H1 (cell line): Measurements from ENCODE around the gene RNF146. TPM values are rescaled to one million over a fixed set of nuclear protein-coding genes. Genes with fewer than 3 reads are reported as not detected.

ENCODE experiments used
- CTCF ChIA-PET: fragments of 300-600 bp; sonication (Branson Sonifier 250); formaldehyde crosslinking; loops from one replicate; lab custom pipeline; 2021; ENCODE audit not compliant: partially characterized antibody; lab: Charles Lee
- POLR2A ChIA-PET: fragments of 300-600 bp; sonication (Branson Sonifier 250); formaldehyde crosslinking; loops from one replicate; lab custom pipeline; 2021; ENCODE audit warnings: inconsistent platforms; ENCODE audit not compliant: partially characterized antibody; lab: Charles Lee
- DNase-seq, 2 experiments: peaks; one replicate each; pipeline versions ENCODE4 v3.0.0 to v3.0.0-alpha.2; 2010 to 2022; ENCODE audit warnings: low spot score in 2 of 2, low read depth in 1 of 2, mixed read lengths in 1 of 2
- FAIRE-seq: peaks from 2 replicates; lab custom pipeline; 2011; peaks lifted over from hg19 to GRCh38; lab: Jason Lieb, UNC
- H2AFZ ChIP-seq: 2 replicates; pipeline ENCODE4 v1.8.1; 2012; ENCODE audit warnings: low read length, inconsistent platforms
- H2AK5ac ChIP-seq: 2 replicates; pipeline ENCODE4 v1.6.1; 2013; ENCODE audit warnings: low read depth, low read length
- H2BK120ac ChIP-seq: replicated peaks from 2 replicates; pipeline ENCODE3; 2013; ENCODE audit warnings: low read depth, low read length, inconsistent platforms
- H2BK12ac ChIP-seq: 2 replicates; pipeline ENCODE4 v1.6.1; 2013; ENCODE audit warnings: low read depth, low read length
- H2BK15ac ChIP-seq: 2 replicates; pipeline ENCODE4 v1.6.1; 2013; ENCODE audit warnings: low read length
- H2BK20ac ChIP-seq: 2 replicates; pipeline ENCODE4 v1.6.1; 2013; ENCODE audit warnings: low read length
- H2BK5ac ChIP-seq: 2 replicates; pipeline ENCODE4 v1.6.1; 2013; ENCODE audit warnings: low read depth, low read length
- H3K14ac ChIP-seq: 2 replicates; pipeline ENCODE4 v1.6.1; 2013; ENCODE audit warnings: inconsistent platforms; ENCODE audit not compliant: insufficient read length
- H3K18ac ChIP-seq: 2 replicates; pipeline ENCODE4 v1.6.1; 2013; ENCODE audit warnings: low read length; ENCODE audit errors: extremely low read depth
- H3K23ac ChIP-seq: 2 replicates; pipeline ENCODE4 v1.6.1; 2013; ENCODE audit warnings: inconsistent platforms; ENCODE audit not compliant: insufficient read length
- H3K23me2 ChIP-seq: 2 replicates; pipeline ENCODE4 v1.6.1; 2013; ENCODE audit warnings: low read depth, low read length
- H3K27ac ChIP-seq: 2 replicates; pipeline ENCODE4 v1.6.1; 2011; ENCODE audit warnings: low read depth, low read length, inconsistent platforms
- H3K27me3 ChIP-seq, 4 experiments: replicated peaks in 1 of 4; 1 replicate in 1 of 4; 2 replicates in 3 of 4; pipeline versions ENCODE4 v1.6.1 to v1.8.1; 2011 to 2013; ENCODE audit warnings: low read length in 3 of 4, mild to moderate bottlenecking in 3 of 4, inconsistent platforms in 2 of 4, mixed read lengths in 2 of 4, moderate library complexity in 1 of 4; ENCODE audit not compliant: control insufficient read depth in 3 of 4, insufficient read depth in 3 of 4; ENCODE audit errors: extremely low read depth in 1 of 4
- H3K36me3 ChIP-seq, 4 experiments: 2 replicates each; pipeline versions ENCODE4 v1.6.1 to v1.8.1; 2011 to 2013; ENCODE audit warnings: mild to moderate bottlenecking in 4 of 4, low read length in 3 of 4, moderate library complexity in 2 of 4, control low read depth in 1 of 4, inconsistent platforms in 1 of 4; ENCODE audit not compliant: insufficient read depth in 4 of 4, control insufficient read depth in 2 of 4
- H3K4ac ChIP-seq: replicated peaks from 2 replicates; pipeline ENCODE3; 2013; ENCODE audit warnings: low read length, low read depth, mixed read lengths, inconsistent platforms; ENCODE audit not compliant: insufficient read length
- H3K4me1 ChIP-seq, 4 experiments: replicated peaks in 1 of 4; 1 replicate in 1 of 4; 2 replicates in 3 of 4; pipeline versions ENCODE4 v1.6.1 to v1.8.1; 2011 to 2013; ENCODE audit warnings: low read length in 3 of 4, inconsistent platforms in 2 of 4, mixed read lengths in 1 of 4; ENCODE audit not compliant: insufficient read depth in 4 of 4, control insufficient read depth in 3 of 4
- H3K4me2 ChIP-seq, 2 experiments: 2 replicates each; pipeline versions ENCODE4 v1.6.1 to v1.8.1; 2011 to 2013; ENCODE audit warnings: low read depth in 2 of 2, low read length in 2 of 2, control low read depth in 1 of 2, inconsistent platforms in 1 of 2, mild to moderate bottlenecking in 1 of 2; ENCODE audit not compliant: insufficient read depth in 1 of 2
- H3K4me3 ChIP-seq, 4 experiments: fragments of 200-600, 300-600 bp in 1 of 4; sonication (generic), shearing (Covaris generic), sonication (Bioruptor Twin) in 1 of 4; 2 replicates each; pipeline versions ENCODE4 v1.5.1 to v1.8.1; 2011 to 2016; ENCODE audit warnings: low read length in 4 of 4, low read depth in 3 of 4, control low read depth in 2 of 4, inconsistent platforms in 2 of 4, mild to moderate bottlenecking in 2 of 4, mixed read lengths in 1 of 4, moderate library complexity in 1 of 4; ENCODE audit not compliant: insufficient read depth in 2 of 4; ENCODE audit errors: extremely low read depth in 1 of 4
- H3K56ac ChIP-seq: replicated peaks from 2 replicates; pipeline ENCODE3; 2013; ENCODE audit warnings: low read depth, mild to moderate bottlenecking, mixed read lengths, low read length, inconsistent platforms; ENCODE audit not compliant: insufficient read length
- H3K79me1 ChIP-seq: 2 replicates; pipeline ENCODE4 v1.6.1; 2013; ENCODE audit warnings: low read depth, low read length, control low read depth
- H3K79me2 ChIP-seq, 2 experiments: 2 replicates each; pipeline versions ENCODE4 v1.6.1 to v1.8.1; 2012 to 2013; ENCODE audit warnings: low read length in 2 of 2, mild to moderate bottlenecking in 2 of 2, inconsistent platforms in 1 of 2; ENCODE audit not compliant: insufficient read depth in 2 of 2, control insufficient read depth in 1 of 2
- H3K9ac ChIP-seq, 4 experiments: replicated peaks in 1 of 4; 1 replicate in 1 of 4; 2 replicates in 3 of 4; pipeline versions ENCODE4 v1.6.1 to v1.8.1; 2011 to 2013; ENCODE audit warnings: low read depth in 3 of 4, low read length in 3 of 4, control low read depth in 2 of 4, mild to moderate bottlenecking in 2 of 4, moderate library complexity in 2 of 4, inconsistent platforms in 1 of 4; ENCODE audit errors: extremely low read depth in 1 of 4
- H3K9me3 ChIP-seq, 2 experiments: 2 replicates each; pipeline versions ENCODE4 v1.6.1 to v1.8.1; 2012 to 2013; ENCODE audit warnings: mild to moderate bottlenecking in 2 of 2, moderate library complexity in 2 of 2, control low read depth in 1 of 2, inconsistent platforms in 1 of 2, low read depth in 1 of 2, low read length in 1 of 2, mixed read lengths in 1 of 2; ENCODE audit not compliant: insufficient read depth in 2 of 2
- H4K20me1 ChIP-seq, 2 experiments: replicated peaks in 1 of 2; 2 replicates each; pipeline versions ENCODE3 to v1.8.1; 2011 to 2013; ENCODE audit warnings: inconsistent platforms in 2 of 2, low read length in 2 of 2, mild to moderate bottlenecking in 1 of 2; ENCODE audit not compliant: insufficient read depth in 2 of 2, control insufficient read depth in 1 of 2
- H4K5ac ChIP-seq: 2 replicates; pipeline ENCODE4 v1.6.1; 2013; ENCODE audit warnings: low read length, low read depth, mixed read lengths, inconsistent platforms; ENCODE audit not compliant: insufficient read length
- H4K8ac ChIP-seq: 2 replicates; pipeline ENCODE4 v1.8.0; 2013; ENCODE audit warnings: mild to moderate bottlenecking, moderate library complexity, low read length, inconsistent platforms; ENCODE audit not compliant: insufficient read depth; ENCODE audit errors: extremely low read depth
- H4K91ac ChIP-seq: replicated peaks from 2 replicates; pipeline ENCODE3; 2013; ENCODE audit warnings: low read length, mixed read lengths, inconsistent platforms; ENCODE audit not compliant: insufficient read length
- KDM4A ChIP-seq: IDR thresholded peaks from one replicate; pipeline ENCODE4 v1.7.1; 2012; ENCODE audit warnings: low read depth, mild to moderate bottlenecking, moderate library complexity, low read length, inconsistent platforms; ENCODE audit not compliant: severe bottlenecking
- WGBS, 2 experiments: shearing (Covaris generic) in 1 of 2; methylation state at CpG; one replicate each; pipeline versions ENCODE4 v1.1.6 to v1.1.7; 2013 to 2015; ENCODE audit warnings: low lambda C conversion rate in 2 of 2, mixed read lengths in 2 of 2, inconsistent platforms in 1 of 2, low coverage in 1 of 2, missing lambda C conversion rate in 1 of 2; ENCODE audit not compliant: insufficient replicate concordance in 2 of 2, insufficient coverage in 1 of 2, insufficient read length in 1 of 2; ENCODE audit errors: extremely low coverage in 1 of 2, missing lambda C conversion rate in 1 of 2; 5-methylcytosine and 5-hydroxymethylcytosine counted together
- polyA plus RNA-seq, 7 experiments: library from polyadenylated mRNA; depleted of rRNA in 3 of 7; stranded (reverse) in 5 of 7; unstranded in 2 of 7; fragments of >200 nt in 5 of 7; fragments of 200-250 nt in 2 of 7; gene quantifications; 1 replicate in 5 of 7; 2 replicates in 1 of 7; 4 replicates in 1 of 7; pipeline versions ENCODE4 v1.2.1 to v1.2.3, GENCODE V29; 2011 to 2013; ENCODE audit warnings: missing spikeins in 2 of 7, mixed read lengths in 2 of 7
- total RNA-seq: library from RNA; stranded (reverse); fragmentation: NEBNext Ultra II Directional; extraction: Animal tissue kit (Norgen Biotek cat#: 25700); gene quantifications from 2 replicates; pipeline ENCODE4 v1.2.1, GENCODE V29; 2021

Gene RNF146
- total and polyA plus RNA-seq, 2 of the 8 experiments (the other 6 are each of a cell fraction or from before 2014, with no cell fraction given), result 16.1 to 30.8 TPM

- Histone ChIP-seq H2BK15ac (no peak overlapping the region), H4K8ac (no peak overlapping the region), H2AK5ac (no peak overlapping the region), H3K4me3 (no peak overlapping the region), H3K4me1 (peaks cover 0 to 4% (median 1%) of the 10 kb centered on the region in 4 experiments; a peak in 3 of 7 replicates), H2BK5ac (no peak overlapping the region), H3K56ac (no peak overlapping the region), H2BK120ac (no peak overlapping the region)
- no peak for FAIRE-seq
- no peak for TF ChIP-seq KDM4A
- TF ChIP-seq, all 59 proteins: peak for 0
- no peaks in the 10 kb centered on the region for H3K23me2 ChIP-seq
- no peak overlapping the region for H3K14ac ChIP-seq
- H3K4ac ChIP-seq, result no peak overlapping the region
- no peak overlapping the region for H2BK20ac ChIP-seq
- peaks cover 0 to 3% of the 10 kb centered on the region in 2 experiments; a peak in 1 of 4 replicates for H3K79me2 ChIP-seq
- H3K27me3 ChIP-seq, result no peaks in the 10 kb centered on the region
- no peak overlapping the region for H3K23ac ChIP-seq
- DNase-seq, result no peak
- H4K91ac ChIP-seq, result no peak overlapping the region
- H4K5ac ChIP-seq, result no peak overlapping the region
- H3K27ac ChIP-seq, result no peak overlapping the region
- POLR2A ChIA-PET, result interaction anchor here (0.8 to 2.1 kb wide), 4 partner anchors 10 to 35 kb away, joined by 3 to 6 read pairs (median 3); partner anchors contain the start of gene RNF146
- CTCF ChIA-PET, result interaction anchor here (0.6 to 3.5 kb wide), 12 partner anchors 9 to 662 kb away, joined by 3 to 17 read pairs (median 4); no protein-coding TSS in a partner anchor
- H2BK12ac ChIP-seq, result no peak overlapping the region
- no peak overlapping the region for H3K4me2 ChIP-seq
- H4K20me1 ChIP-seq, result peaks cover 0 to 3% of the 10 kb centered on the region in 2 experiments
- H3K9me3 ChIP-seq, result no peaks in the 10 kb centered on the region
- H3K36me3 ChIP-seq, result no peaks in the 10 kb centered on the region; a peak in 1 of 8 replicates
- no peak overlapping the region for H3K9ac ChIP-seq
- H3K79me1 ChIP-seq, result no peaks in the 10 kb centered on the region
- H3K18ac ChIP-seq, result no peak overlapping the region
- H2AFZ ChIP-seq, result no peak overlapping the region
- WGBS, 2 experiments, result 96% methylated on average over 6 of the region's 6 CpGs; no CpG with 5 or more reads in 1 of the 2 experiments
These were observed 34.6 kb downstream of the RNF146 start for GRCh38 chr6:127301199-127301700.
